ENCODE results near the gene OR10AG1. TPM values are rescaled to one million over a fixed set of nuclear protein-coding genes. Genes with fewer than 3 reads are reported as not detected.

The OR10AG1 gene, protein sequence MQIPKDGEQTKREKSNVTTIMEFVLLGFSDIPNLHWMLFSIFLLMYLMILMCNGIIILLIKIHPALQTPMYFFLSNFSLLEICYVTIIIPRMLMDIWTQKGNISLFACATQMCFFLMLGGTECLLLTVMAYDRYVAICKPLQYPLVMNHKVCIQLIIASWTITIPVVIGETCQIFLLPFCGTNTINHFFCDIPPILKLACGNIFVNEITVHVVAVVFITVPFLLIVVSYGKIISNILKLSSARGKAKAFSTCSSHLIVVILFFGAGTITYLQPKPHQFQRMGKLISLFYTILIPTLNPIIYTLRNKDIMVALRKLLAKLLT
- not detected in 2 replicates for total RNA-seq (ENCODE audit: low replicate concordance)

DNA sequence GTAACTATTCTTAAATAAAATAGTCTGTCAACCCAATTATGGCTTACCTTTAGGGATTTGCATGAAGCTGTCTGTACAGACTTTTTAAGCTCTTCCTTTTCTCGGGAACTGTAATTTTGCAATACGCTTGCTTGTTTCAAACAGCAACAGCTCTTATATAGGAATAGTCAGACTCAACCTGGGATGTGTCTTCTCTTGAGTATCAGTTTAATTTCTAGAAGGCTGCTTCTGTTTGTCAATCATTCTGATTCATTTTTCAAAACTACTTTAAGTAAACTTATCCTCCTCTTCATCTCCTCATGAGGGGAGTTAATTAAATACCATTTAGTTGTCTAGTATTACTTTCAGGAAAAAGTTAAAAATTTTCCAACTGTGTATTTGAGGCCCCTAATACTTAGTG is at the start of gene OR10AG1:
TSS of gene OR10AG1 (minus strand) at position 101 of the 400 bp plus-strand sequence. CDS start at position 63, 38 bp downstream.
- TF ChIP-seq, protein P1, sequence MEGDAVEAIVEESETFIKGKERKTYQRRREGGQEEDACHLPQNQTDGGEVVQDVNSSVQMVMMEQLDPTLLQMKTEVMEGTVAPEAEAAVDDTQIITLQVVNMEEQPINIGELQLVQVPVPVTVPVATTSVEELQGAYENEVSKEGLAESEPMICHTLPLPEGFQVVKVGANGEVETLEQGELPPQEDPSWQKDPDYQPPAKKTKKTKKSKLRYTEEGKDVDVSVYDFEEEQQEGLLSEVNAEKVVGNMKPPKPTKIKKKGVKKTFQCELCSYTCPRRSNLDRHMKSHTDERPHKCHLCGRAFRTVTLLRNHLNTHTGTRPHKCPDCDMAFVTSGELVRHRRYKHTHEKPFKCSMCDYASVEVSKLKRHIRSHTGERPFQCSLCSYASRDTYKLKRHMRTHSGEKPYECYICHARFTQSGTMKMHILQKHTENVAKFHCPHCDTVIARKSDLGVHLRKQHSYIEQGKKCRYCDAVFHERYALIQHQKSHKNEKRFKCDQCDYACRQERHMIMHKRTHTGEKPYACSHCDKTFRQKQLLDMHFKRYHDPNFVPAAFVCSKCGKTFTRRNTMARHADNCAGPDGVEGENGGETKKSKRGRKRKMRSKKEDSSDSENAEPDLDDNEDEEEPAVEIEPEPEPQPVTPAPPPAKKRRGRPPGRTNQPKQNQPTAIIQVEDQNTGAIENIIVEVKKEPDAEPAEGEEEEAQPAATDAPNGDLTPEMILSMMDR (IDR thresholded peaks at IDR 0.05; ENCODE audit: insufficient read depth, low read length): no peak
- no peak within 1 kb of the TSS for H3K4me3 ChIP-seq (ENCODE audit: low read depth, low read length)
- DNase-seq (ENCODE audit: low read depth): no peak

DNA sequence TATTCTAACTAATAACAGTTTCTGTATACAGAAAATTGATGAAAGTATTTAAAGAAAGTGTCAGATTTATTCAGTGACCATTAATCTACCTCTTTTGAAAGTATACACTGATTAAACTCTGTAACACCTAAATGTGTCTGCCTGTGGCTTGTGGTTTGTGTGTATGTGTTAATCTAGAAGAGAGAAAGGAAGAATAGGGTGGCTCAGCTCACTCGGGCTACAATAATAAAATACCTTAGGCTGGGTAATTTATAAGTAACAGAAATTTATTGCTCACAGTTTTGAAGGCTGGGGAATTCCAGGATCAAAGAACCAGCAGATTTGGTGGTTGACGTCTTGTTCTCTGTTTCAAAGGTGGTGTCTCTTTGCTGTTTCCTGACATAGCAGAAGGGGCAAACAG is 44.1 kb upstream of the OR10AG1 start:
- TF ChIP-seq, protein P1 (IDR thresholded peaks at IDR 0.05; ENCODE audit: insufficient read depth, low read length): no peak
- DNase-seq (ENCODE audit: low read depth): no peak
- H3K4me3 ChIP-seq (ENCODE audit: low read depth, low read length): no peak overlapping the region

DNA sequence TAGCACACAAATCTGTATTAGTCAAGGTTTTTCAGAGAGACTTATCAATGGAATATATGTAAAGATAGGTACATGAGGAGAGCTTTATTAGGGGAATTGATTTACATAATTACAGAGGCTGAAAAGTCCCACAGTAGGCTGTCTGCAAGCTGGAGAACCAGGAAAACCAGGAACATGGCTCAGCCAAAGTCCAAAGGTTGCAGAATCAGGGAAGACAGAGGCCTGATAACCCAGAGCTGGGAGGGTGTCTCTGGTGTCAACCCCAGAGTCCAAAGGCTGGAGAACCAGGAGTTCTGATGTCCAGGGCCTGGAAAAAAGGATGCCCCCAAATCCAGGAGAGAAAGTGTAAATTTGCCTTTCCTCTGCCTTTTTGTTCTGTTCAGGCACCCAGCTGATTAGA is 41.0 kb upstream of the OR10AG1 start:
- TF ChIP-seq, protein P1 (IDR thresholded peaks at IDR 0.05; ENCODE audit: insufficient read depth, low read length): no peak
- no peak overlapping the region for H3K4me3 ChIP-seq (ENCODE audit: low read depth, low read length)
- no peak for DNase-seq (ENCODE audit: low read depth)

DNA sequence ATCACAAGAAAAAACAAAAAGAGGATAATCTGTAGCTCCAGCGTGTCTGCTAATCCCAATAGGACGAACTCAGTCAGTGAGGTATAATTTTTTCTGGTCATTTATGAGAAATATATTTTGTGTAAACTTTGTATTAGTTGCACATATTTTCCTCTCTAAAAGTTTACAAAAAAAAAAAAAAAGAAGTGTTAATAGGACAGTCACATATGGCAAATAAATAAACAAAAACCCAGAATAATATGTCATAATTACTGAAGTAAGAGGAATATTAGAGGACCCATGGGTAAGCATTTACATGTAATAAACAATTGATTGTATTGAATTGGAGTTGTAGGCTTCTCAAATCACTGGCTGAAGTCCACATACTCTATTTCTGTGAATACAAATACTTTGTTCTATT is 24.8 kb upstream of the OR10AG1 start, which contains the start of gene OR5F1:
TSS of gene OR5F1 (minus strand) at position 101 of the 400 bp plus-strand sequence. CDS start at position 101, 0 bp downstream.
- DNase-seq (ENCODE audit: low read depth): no peak

DNA sequence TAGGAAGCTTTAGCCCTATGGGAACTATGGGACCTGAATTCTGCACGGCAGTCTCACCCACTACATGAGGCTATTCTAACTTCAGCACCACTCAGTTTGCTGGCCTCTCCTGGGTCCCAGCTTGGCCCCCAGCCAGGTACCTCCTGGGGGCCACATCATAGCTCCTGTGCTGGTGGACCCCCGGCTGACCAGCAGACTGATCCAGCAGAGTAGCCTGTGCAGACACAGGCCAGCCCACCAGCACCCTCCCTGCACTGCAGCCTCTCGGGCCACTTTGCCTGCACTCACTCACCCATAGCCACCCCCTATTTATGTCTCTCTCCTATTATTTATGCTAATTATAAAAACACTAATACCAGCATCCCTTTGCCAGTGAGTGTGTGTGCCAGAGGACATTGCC is 1.2 kb upstream of the OR10AG1 start:
- no peak overlapping the region for H3K4me3 ChIP-seq (ENCODE audit: low read depth, low read length)
- TF ChIP-seq, protein P1 (IDR thresholded peaks at IDR 0.05; ENCODE audit: insufficient read depth, low read length): no peak
- no peak for DNase-seq (ENCODE audit: low read depth)

More for the DNA sequence above, 24.8 kb upstream of the OR10AG1 start, which contains the start of gene OR5F1:
- TF ChIP-seq, protein P1 (IDR thresholded peaks at IDR 0.05; ENCODE audit: insufficient read depth, low read length): no peak
- no peak within 1 kb of the TSS for H3K4me3 ChIP-seq (ENCODE audit: low read depth, low read length)

DNA sequence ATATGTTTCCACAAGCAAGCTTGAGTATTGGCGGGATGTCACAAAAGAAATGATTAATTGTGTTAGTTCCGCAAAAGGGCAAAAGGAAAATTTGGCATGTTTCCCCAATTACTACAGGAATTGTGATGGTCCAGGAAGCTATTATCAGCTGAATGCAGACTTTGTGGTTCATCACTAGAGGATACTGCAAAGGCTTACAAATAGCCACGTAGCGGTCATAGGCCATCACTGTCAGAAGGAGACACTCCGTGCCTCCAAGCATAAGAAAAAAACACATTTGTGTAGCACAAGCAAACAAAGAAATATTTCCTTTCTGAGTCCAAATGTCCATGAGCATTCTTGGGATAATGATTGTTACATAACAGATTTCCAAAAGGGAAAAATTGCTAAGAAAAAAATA is 1.8 kb downstream of the OR10AG1 start:
- no peak overlapping the region for H3K4me3 ChIP-seq (ENCODE audit: low read depth, low read length)
- DNase-seq (ENCODE audit: low read depth): no peak
- TF ChIP-seq, protein P1 (IDR thresholded peaks at IDR 0.05; ENCODE audit: insufficient read depth, low read length): no peak
